Posterior cingulate gyrus (tissue), 11 donors: ENCODE data around the gene RASGRF2.

Experiments
- DNase-seq, 10 donors: peaks; one replicate each; pipeline versions ENCODE4 v3.0.0 to v3.0.0-alpha.2; 2020 to 2021; ENCODE audit warnings: mixed read lengths in 3 of 10
- intact Hi-C: fragments of 100-400 bp; cut with DNase I; formaldehyde crosslinking; loops from one replicate; pipeline ENCODE4 v1.15.1; 2023

The RASGRF2 gene

DNA sequence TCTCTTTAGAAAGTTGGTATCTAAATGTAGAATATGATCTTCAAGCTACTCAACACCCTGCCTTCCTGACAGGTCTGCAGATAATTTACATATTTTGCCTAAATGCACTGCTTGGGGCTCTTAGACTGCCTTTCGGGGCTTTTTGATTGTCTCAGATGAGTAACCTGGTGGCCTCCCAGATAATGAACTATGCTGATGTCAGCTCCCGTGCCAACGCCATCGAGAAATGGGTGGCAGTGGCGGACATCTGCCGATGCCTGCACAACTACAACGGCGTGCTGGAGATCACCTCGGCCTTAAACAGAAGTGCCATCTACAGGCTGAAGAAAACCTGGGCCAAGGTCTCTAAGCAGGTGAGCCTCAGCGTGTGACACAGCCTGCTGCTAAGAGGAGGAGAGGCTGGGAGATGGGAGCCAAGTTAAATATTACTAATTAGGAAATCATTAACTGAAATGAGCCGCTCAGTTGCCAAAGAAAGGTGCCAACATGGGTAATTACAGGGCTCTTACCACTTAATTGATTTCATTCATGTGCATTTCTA lies 252.1 kb downstream of the RASGRF2 start:
- intact Hi-C loops: no loop called here
- no peak for DNase-seq

DNA sequence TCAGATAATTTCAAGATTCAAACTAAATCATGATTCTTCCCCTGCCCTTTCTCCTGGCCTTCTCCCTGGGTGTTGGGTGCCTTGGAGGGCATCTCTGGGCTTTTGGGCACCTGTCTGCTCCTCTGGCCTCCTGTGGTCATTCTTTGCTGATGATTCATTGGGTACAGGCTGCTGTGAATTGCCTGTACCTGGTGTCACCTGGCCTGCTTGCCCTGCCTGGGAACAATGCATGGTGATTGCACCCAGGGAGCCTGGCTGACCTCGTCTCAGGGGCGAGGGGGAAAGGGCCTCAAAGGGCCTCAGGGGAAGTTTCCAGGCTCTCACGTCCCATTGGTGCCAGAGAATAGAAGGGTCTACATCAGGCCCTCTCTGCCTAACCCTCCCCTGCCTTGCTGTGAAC lies 252.9 kb downstream of the RASGRF2 start:
- DNase-seq: no peak
- intact Hi-C loops: no loop called here

DNA sequence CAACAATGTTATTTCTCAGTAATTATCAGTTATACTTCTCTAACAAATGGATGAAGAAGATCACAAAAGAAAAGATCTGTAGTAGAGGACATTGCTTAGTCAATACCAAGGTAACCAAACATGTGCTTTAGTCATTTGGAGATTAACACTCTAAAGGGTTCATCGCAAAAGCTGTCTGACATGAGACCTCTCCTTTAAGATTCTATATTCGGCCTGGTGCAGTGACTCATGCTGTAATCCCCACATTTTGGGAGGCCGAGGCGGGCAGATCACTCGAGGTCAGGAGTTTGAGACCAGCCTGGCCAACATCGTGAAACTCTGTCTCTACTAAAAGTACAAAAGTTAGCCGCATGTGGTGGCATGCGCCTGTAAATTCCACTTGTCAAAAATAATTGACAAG lies 254.7 kb downstream of the RASGRF2 start:
- DNase-seq: no peak
- intact Hi-C loops: no loop called here

DNA sequence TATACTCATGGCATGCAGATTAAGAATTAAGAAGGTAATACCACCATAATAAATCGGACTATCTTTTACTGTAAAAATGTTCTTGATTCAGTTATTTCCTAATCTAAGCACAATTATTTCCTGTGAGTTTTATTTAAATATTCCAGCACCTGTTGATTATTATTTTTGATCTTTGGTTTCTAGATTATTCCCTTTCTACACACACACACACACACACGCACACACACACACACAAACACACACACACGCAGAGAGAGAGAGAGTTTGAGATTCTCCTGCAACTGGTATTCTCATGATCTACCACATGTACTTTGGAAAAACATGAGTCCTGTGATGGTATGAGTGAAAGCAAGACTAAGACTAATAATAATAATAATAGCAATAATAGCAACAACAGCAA lies 256.0 kb downstream of the RASGRF2 start:
- intact Hi-C loops: no loop called here

DNA sequence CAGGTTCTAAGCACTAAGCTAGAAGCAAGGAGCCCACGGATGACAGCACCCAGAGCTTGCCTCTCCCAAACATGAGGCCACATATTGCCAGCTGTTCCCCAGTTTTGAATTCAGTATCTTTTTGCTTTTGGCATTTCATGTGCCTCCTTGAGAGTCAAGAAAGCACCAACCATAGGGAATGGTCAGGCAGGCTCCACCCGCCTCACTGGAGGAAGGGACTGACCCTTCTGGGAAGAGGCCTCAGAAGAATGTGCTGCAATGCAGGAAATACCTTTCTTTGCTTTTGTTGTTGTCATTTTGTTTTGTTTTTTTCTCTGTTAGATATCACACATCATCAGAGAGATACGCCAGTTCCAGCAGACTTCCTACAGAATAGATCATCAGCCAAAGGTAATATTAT lies 259.2 kb downstream of the RASGRF2 start:
- no peak for DNase-seq
- intact Hi-C loops: no loop called here

More for the DNA sequence above, 256.0 kb downstream of the RASGRF2 start:
- DNase-seq: no peak

DNA sequence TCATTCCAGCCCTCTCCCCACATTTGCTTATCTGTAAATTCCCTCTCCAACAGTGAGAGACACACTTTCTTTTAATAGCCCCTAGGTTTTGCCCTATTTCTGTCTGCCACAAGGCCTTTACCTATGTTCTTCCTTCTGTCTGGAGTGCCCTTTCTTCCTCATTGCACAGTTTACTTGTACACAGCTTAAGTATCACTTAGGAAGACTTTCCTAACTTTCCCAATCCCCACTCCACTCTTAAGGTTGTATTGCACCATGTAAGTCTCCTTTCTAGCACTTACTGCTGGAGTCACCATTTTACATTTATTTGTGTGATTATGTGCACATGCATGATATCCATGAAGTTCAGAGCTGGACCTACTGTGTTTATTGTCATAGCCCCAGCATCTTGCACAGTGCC lies 262.1 kb downstream of the RASGRF2 start:
- intact Hi-C loops: no loop called here
- no peak for DNase-seq

DNA sequence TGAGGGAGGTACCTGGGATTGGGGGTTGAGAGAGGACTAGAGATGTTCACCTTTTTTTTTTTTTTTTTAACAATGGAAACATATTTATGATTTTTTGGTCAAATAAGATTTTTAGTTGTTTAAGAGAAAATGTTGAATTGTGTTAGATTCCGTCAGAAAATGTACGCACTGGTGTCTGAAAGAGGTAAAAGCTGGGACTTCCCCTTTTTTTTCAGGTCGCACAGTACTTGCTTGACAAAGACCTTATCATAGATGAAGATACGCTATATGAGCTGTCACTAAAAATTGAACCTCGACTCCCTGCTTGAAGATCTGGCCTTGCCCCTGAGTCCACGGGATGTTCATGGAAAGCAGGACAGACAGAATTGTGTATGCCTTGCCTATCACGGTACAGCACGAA lies 265.3 kb downstream of the RASGRF2 start:
- DNase-seq: no peak
- intact Hi-C loops: no loop called here

DNA sequence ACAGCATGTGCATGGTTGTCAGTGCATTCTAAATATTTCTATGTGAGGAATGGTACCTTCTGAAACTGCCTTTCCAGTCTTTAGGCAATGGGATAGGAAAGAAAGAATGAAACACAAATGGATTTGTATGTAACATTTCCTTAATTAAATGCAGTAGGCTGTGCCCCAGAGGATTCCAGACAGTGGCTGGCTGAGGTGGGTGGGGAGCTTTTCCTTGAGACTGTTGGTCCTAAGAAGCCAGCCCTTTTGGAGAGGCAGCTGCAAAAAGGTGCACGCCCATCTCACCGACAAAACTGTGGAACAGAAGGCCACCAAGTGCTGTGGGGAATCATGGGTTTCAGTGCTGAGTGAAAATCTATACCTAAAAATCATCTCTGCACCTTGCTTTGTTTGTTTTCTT lies 266.1 kb downstream of the RASGRF2 start:
- intact Hi-C loops: no loop called here
- no peak for DNase-seq

DNA sequence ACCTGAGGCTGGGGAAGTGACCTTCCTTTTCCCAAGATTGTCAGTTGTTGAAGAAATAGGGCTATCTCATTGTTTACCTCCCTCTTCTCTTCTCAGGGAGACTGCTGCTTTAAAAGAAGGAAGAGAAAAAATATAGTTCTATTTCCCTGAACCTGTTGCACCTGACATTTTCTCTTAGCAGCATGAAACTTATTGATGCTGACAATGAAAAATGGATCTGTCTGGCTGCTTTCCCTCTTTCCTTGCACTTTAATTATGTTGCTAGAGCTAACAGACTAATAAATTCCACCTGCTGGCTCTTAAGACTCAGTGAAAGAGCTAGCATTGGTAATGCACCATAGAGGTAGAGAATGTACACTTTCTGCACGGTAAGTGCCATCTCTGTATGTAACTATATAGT lies 266.8 kb downstream of the RASGRF2 start:
- no peak for DNase-seq
- intact Hi-C loops: no loop called here

DNA sequence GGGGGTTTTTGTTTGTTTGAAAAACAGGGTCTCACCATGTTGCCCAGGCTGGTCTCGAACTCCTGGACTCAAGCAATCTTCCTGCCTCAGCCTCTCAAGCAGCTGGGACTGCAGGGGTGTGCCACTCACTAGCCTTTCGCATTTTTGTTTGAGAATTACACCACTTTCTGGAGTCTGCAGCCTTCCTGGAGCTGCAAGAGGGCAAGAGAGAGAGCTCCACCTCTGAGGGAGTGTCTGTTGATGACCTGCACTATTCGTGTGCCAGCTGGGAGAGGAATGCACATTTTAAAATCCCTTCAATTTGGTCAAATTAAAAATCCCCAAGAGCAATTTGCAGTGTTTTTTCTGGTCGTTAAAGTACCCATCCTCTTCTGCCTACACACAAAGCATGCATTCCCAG lies 267.9 kb downstream of the RASGRF2 start:
- intact Hi-C loops: no loop called here
- DNase-seq: no peak

DNA sequence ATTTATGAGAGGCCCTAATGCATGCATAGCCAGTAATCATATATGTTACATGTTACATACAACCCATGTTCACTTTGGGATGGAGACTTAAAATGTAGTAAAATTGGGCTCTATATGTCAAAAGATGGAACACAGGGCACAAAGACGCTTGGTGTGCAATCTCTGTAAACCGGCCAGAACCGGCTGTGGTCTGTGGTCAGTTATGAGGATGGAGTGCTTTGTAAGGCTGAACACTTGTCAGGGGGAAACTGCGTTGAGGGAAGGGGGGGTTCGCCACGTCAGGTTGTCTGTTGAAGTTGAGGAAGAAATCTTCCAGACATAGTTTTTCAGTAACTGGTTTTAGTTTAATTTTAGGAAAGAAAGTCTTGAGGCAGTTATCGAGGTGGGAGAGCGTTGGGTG lies 270.3 kb downstream of the RASGRF2 start:
- intact Hi-C loops: no loop called here
- DNase-seq: no peak

DNA sequence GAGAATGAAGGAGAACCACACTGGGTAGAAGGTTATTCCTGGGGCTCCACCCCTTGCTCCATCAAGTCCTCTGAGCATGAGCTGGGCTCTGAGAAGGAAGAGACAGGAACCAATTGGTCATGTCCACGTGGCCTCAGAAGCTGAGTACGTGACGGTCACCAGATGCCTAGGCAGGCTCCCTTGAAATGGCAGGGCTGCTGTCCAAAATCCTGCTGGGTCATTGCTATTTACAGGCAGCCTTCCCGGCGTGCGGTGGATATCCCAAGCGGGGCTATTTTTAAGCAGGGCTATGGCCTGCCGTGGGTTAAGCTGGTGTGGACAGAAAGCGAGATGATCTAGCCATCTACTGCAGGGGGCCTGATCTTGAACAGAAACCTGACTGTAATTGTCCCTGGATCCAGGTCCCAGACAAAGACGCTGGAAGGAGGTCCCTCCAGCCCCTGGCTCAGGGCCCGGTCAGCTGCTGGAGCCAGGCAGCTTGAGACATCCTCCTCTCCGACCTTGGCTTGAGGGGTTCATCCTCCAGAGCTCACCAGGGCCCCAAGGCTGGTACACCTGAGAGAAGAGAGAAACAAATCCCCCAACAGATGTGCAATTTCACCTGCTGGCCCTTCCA lies 272.4 kb downstream of the RASGRF2 start:
- intact Hi-C loops: no loop called here
- DNase-seq: peak in 4 of 10 donors; percentile 33 to 89 (median 82)

DNA sequence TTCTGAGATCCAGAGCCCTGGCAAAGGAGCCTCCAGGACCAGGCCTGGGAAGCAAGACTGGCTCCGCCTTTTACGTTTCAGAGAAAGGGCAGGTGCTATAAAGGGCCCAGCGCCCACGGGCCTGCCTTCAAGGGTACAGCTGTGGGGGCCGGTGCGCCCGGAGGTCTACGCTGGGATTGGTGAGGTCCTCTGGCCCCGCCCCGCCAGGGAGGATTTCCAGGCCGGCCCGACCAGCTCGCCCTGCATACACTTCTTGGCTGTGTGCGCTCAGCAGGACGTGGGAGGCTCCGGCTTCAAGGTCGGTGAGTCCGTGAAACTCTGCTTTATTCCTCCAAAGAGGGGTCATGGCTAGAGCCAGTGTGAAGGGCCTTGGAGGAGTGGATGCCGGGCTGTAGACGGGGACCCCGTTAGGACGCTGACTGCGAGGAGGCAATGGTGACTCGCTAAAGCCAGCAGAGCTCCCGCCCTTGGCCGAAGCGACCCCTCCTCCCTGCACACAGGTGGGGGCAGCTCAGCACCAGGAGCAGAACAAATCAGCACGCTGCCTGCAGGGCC lies 273.0 kb downstream of the RASGRF2 start, which contains the start of gene CKMT2:
TSS of gene CKMT2 (plus strand) at position 243 of the 555 bp plus-strand sequence. CDS start 17,811 bp downstream, outside the sequence.
- peak; percentile 33 to 92 (median 50) for DNase-seq
- intact Hi-C loops: no loop called here

DNA sequence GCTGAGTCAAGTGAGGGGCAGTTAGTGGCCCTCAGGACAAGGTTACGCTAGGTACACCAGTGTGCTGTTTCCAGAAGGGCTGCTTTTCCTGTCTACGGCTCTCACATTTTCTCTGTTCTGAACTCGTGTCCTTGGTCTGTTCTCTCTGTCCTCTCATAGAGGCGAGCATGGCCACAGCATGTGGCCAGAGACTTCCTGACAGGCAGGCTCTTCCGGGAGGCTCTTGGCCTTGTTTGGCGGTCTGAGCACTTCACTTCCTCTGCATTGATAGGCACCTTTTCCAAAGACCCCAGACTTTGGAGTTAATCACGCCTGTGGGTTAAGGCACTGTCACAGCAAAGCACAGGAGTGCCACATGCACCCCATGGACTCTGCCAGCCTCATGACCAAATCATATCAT lies 274.1 kb downstream of the RASGRF2 start:
- intact Hi-C loops: no loop called here
- DNase-seq: no peak

DNA sequence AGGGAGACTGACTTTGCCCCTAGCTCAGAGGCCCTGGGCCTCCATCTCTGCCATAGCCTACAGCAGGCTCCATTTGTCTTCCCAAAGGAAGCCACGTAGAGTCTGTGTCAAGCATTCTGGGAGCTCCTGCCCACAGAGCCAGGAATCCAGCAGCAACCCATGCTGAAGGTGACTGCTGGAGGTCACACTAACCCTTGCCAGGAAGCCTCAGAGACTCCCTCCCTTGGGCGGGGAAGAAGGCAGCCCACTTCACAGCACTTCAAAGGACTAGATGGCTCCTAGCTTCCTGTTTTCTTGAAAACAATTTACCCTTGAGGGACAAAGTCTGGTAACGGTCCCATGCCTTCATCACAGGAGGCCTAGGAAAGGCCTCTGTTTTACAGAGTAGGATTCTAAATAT lies 274.6 kb downstream of the RASGRF2 start:
- intact Hi-C loops: loop anchor here (5.0 kb wide), 1 partner anchor 68 kb away; the partner anchor contains the start of gene ZCCHC9
- DNase-seq: no peak

DNA sequence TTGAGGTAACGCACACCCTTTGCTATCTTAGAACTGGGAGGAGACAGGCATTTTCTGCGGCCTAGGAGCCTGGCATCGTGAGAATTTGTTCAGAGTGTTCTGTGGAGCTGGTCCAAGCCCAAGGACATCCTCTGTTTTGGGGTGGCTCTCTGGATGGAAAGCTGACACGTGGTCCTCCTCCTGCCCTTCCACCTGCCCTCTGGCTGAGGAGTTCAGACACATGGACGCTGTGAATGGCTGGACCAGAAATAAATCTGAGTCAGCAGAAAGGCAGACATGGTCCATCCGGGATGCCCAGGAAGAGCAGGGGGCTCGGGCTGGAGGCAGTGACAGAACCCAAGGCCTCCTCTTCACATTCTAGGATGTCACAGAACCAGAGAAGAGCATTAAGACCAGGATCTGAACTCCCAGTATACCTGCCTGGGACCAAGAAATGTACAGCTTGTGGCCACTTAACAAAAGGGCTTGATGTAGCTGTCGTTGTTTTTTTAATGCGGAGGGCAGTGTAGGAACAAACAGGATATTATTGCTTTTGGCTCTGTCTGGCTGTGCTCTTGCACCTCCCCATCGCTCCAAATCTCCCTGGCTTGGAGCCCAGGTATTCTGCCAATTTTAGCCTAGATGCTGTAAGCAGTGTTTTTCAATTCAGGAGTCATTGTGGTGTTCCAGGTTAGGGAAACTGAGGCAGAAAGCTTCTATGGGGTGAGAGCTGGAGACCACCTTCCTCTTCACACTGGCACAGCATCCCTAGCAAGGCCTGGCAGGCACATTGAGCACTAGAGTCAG lies 275.3 kb downstream of the RASGRF2 start:
- intact Hi-C loops: loop anchor here (5.0 kb wide), 1 partner anchor 67 kb away; the partner anchor contains the start of gene ZCCHC9
- no peak for DNase-seq

DNA sequence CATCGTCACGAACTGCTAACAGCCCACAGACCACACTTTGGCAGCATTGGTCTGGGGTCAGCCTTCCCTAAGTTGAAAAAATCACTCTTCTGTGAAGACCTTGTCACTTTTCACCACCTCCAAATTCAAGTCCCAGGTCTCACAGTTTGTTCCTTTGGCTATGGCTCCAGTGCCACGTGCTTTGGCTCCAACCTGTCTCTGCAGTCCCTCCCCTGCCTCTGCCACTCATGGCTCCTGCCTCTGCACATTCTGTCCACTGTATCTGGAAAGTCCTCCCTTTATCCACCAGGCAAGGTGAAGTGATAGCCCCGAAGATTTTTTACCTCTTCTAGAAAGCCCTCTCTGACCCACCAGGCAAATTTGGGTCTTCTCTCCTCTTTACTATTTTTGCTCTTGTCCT lies 278.3 kb downstream of the RASGRF2 start:
- intact Hi-C loops: loop anchor here (5.0 kb wide), 1 partner anchor 64 kb away; the partner anchor contains the start of gene ZCCHC9
- DNase-seq: no peak

DNA sequence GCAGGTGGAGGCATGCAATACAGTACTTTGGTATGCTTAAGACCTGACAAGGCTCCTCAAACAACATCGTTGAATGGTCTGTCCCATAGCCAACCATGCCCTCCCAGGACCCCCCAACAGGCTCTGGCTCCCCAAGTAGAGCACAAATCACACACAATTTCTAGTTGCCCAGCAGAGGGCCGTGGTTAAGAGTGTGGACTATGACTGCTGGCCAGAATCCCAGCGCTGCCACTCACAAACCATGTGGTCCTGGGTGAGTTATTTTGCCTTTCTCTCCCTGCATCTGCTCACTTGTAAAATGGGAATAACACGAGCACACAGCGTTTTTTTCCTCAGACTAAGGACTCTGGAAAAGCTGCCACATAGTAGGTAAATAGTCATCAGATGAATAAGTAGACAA lies 279.4 kb downstream of the RASGRF2 start:
- intact Hi-C loops: loop anchor here (5.0 kb wide), 1 partner anchor 63 kb away; the partner anchor contains the start of gene ZCCHC9
- DNase-seq: peak in 5 of 10 donors; percentile 36 to 86 (median 48)

DNA sequence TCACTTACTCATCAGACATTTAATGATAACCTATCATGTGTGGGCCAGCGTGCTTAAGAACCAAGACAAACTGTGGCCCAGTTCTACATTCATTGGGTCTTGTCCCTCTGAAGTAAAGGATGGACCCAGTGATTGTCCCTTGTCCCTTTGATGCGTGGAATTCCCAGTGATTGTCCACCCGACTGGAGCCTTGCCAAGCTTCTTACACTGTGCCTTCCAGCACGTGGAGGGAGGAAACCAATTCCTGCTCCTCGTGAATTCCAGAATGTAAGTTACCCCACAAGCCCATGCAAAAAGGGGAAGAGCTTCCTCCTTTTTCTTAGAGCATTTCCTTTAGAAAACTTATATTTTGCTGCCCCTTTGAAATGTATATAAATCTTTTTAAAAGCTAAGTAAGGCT lies 280.8 kb downstream of the RASGRF2 start:
- no peak for DNase-seq
- intact Hi-C loops: no loop called here

DNA sequence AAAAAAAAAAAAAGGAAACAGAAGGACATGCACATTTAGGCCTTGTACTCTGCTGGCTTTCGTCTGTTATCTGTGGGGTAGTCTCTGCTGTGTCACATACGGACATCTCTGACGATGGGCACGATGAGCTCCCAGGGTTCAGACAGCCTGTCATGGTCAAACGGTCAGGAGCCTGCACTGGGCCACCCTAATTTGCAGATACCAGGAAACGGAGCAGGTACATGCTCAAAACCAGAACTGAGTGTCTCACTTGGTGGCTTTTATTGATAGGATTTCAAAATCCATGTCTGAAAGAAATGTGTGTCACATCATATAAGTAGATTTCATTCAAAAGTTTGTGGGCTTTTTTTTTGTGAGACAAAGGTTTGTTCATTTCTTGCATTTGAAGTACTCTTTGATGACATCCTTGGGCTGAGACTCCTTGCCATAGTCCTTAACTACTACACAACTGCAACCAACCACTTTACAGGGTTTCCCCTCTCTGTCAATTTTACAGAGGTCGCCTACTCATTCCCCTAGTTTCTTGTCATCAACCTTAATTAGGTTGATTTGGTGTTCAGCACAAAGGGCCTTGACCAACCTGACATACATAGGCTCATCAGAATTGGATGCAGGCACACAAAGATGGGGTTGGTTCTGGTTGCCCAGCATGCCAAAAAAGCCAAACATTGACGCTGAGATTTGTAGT lies 281.9 kb downstream of the RASGRF2 start:
- intact Hi-C loops: no loop called here

More for the DNA sequence above, 281.9 kb downstream of the RASGRF2 start:
- DNase-seq: no peak
